Epithelial cell of esophagus (primary cell): ENCODE data around the gene UPP2.

Source experiments
- DNase-seq: peaks from one replicate; pipeline ENCODE4 v3.0.0; 2010; ENCODE audit warnings: low read depth
- H3K4me3 ChIP-seq: 2 replicates; pipeline ENCODE4 v1.5.1; 2011; ENCODE audit warnings: mild to moderate bottlenecking, low read length, control low read depth
- TF ChIP-seq, protein P1 (sequence below): IDR thresholded peaks from 2 replicates; pipeline ENCODE4 v1.5.1; 2011; ENCODE audit warnings: low read depth, mild to moderate bottlenecking, low read length, control low read depth, inconsistent platforms; ENCODE audit not compliant: insufficient read depth; ENCODE audit errors: missing control alignments

Gene UPP2

DNA sequence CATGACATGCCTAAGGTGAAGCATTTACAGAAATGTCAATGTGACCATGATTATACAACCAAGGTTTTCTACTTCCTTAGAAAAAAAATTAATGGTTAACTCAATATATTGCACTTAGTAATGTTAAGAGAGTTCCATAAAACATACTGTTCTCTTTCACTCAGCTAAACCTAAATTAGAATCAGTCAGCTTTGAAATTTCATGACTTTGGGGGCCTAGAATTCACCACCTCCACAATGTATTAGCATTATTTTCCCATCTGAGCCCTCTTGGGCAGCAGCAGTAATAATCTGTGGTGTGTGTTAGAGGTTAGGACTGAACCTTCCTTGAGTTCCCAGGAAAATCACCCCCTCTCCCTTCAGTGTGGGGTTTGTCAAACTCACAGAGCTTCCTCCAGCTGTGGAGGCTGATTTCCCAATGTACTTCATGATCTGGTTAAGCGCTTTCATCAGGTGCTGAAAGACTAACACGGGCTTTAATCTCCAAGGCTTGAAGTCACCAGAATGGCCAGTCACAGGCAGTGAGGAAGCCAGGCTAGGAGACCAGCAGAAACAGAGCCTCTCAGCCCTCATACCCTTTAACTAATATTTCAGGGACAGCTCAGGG lies 7.1 kb upstream of the UPP2 start:
- TF ChIP-seq, protein P1, sequence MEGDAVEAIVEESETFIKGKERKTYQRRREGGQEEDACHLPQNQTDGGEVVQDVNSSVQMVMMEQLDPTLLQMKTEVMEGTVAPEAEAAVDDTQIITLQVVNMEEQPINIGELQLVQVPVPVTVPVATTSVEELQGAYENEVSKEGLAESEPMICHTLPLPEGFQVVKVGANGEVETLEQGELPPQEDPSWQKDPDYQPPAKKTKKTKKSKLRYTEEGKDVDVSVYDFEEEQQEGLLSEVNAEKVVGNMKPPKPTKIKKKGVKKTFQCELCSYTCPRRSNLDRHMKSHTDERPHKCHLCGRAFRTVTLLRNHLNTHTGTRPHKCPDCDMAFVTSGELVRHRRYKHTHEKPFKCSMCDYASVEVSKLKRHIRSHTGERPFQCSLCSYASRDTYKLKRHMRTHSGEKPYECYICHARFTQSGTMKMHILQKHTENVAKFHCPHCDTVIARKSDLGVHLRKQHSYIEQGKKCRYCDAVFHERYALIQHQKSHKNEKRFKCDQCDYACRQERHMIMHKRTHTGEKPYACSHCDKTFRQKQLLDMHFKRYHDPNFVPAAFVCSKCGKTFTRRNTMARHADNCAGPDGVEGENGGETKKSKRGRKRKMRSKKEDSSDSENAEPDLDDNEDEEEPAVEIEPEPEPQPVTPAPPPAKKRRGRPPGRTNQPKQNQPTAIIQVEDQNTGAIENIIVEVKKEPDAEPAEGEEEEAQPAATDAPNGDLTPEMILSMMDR, result no peak
- H3K4me3 ChIP-seq, result no peak overlapping the region
- DNase-seq, result no peak

DNA sequence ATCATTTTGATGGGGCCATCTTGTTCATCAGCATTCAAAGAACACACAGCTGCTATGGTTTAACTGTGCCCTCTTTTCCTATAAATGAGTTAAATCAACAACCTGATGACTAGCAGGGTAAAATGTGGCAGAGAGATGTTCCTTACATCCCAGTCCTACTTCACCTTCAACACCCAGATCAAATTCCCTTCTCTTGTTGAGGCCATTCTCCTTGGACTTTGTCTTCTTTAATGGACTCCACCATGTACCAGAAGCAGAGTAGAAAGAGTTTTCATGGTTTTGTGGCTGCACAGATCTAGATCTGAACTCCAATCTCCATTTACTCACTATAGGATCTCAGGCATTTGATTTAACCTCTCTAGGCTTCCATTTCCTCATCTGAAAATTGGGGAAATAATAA lies 6.4 kb upstream of the UPP2 start:
- H3K4me3 ChIP-seq, result no peak overlapping the region
- TF ChIP-seq, protein P1, result no peak
- no peak for DNase-seq

DNA sequence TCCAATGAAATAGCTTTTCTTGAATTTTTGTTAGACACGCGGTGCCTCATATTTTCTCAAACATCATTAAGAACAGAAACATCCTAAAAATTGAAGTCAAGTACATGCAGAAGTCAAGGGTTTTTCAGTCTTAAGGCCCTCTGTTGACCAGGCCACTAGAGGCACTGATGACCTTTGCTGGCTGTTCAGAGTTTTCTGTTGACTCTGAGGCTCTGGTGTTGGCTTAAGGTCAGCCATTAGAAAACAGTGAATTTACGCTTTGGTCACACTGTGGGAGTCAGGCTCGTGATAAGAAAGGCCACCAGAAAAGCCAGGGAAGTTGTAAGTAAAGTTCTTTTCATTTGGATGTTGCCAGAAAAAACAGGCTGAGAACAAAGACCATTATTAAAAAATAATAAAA lies 5.8 kb upstream of the UPP2 start:
- TF ChIP-seq, protein P1, result no peak
- DNase-seq, result no peak

DNA sequence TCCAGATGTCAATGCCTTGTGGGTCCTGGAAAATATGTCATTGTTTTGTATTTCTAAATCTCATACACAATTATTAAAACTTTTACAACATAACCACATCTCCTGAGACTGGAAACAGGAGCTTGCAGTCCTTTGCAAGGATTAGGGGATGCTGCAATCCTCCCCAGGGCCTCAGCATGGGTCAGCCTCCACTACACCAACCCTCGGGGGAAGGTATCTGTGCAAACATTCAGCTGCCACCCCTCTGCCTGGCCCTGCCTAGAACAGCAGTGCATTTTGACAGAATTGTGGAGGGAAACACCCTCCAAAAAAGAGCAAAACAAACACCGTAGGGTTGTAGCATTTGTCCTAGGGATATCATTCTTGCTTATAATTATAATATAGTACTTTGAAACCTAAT lies 4.2 kb upstream of the UPP2 start:
- H3K4me3 ChIP-seq, result no peak overlapping the region
- TF ChIP-seq, protein P1, result no peak
- no peak for DNase-seq

More for the DNA sequence above, 5.8 kb upstream of the UPP2 start:
- H3K4me3 ChIP-seq, result no peak overlapping the region

DNA sequence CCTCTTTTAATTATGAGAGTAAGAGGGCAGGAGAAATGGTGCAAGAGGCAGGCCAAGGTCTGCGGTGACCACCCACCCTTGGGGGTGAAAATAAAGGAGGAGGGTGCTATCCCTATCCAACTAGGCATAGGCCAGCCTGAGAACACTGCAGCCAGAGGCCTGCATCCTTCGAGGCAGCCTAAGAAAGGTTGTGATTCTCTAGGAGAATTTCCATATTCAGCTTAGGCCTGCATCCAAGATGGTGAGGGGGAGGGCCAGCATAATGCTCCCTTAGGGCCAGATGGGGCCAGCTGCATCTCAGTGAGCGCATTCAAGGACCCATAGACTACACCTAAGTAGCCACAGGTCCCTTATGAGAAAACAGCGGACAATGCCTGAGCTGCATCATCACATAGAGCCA lies 3.5 kb upstream of the UPP2 start:
- TF ChIP-seq, protein P1, result no peak
- DNase-seq, result no peak
- no peak overlapping the region for H3K4me3 ChIP-seq

DNA sequence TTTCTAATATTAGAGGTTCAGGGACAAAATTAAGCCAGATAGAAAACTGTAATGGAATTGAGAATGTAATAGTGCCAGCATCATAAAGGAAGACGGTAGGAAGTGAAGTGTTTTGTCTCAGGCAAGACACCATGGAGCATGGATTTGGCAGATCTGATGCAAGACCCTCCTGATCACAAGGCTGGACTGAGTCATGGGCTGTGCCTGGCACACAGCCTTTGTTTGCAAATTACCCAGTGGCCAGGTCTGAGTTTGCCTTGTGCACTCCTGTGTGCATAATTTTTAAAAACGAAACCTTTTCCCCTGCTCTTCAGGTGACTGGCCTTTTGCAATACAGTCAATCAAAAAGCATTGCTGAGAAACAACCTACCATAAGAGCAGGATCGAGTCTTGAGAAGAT lies 2.0 kb upstream of the UPP2 start:
- peak; percentile 51 for DNase-seq
- TF ChIP-seq, protein P1, result no peak
- H3K4me3 ChIP-seq, result no peak overlapping the region

DNA sequence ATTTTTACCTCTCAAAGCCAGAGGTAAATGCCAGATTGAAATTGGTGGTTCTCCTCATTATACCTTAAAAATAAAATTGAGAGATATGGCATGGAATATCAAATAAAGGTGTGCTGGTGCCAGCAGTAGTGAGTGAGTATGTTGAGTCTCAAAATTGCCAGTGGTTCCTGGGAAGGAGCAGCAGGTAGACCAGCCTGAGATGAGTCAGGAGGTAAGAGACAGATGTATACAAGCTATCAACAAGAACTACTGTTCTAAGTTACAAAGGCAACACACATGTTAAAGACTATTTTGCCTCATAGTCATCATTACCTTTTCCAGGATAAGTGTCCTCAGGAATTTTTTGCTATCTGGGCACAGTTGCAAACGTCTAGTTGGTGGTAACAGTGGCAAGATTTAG lies 1.3 kb upstream of the UPP2 start:
- no peak overlapping the region for H3K4me3 ChIP-seq
- TF ChIP-seq, protein P1, result no peak
- DNase-seq, result peak; percentile 26
